NCI-H2029 (cell line): ENCODE measurements around the gene DMXL1.
"Not testable (repeated sequence)": the region's sequence is repeated elsewhere in the genome, so short reads cannot be mapped to it uniquely, and the experiment has no call there.

ENCODE experiments used
- DNase-seq: peaks from one replicate; lab custom pipeline; 2025; lab: John Stamatoyannopoulos, UW

DMXL1 gene

GRCh38 chr5:119131530-119132304 lies 60.8 kb downstream of the DMXL1 start:
- DNase-seq: no peak

GRCh38 chr5:119135743-119136142 lies 64.9 kb downstream of the DMXL1 start:
- not testable (repeated sequence) for DNase-seq

- DNase-seq: no peak
These were observed 65.9 kb downstream of the DMXL1 start for GRCh38 chr5:119136666-119137318.

- DNase-seq: no peak
These were observed 82.7 kb downstream of the DMXL1 start for GRCh38 chr5:119153629-119154028.

- DNase-seq: no peak
These were observed 87.3 kb downstream of the DMXL1 start for GRCh38 chr5:119158144-119158543.

GRCh38 chr5:119161430-119161829 lies 90.5 kb downstream of the DMXL1 start:
- DNase-seq: no peak

GRCh38 chr5:119166026-119166425 lies 95.1 kb downstream of the DMXL1 start:
- DNase-seq: no peak

GRCh38 chr5:119168401-119168800 lies 97.5 kb downstream of the DMXL1 start:
- DNase-seq: no peak

- no peak for DNase-seq
These were observed 100.8 kb downstream of the DMXL1 start for GRCh38 chr5:119171686-119172085.

- no peak for DNase-seq
These were observed 103.8 kb downstream of the DMXL1 start for GRCh38 chr5:119174578-119175163.

GRCh38 chr5:119176785-119177184 lies 105.9 kb downstream of the DMXL1 start:
- no peak for DNase-seq

- DNase-seq: no peak
These were observed 106.3 kb downstream of the DMXL1 start for GRCh38 chr5:119177226-119177625.

GRCh38 chr5:119178435-119178834 lies 107.5 kb downstream of the DMXL1 start:
- DNase-seq: no peak

- no peak for DNase-seq
These were observed 109.2 kb downstream of the DMXL1 start for GRCh38 chr5:119179857-119180641.

GRCh38 chr5:119185512-119185911 lies 114.6 kb downstream of the DMXL1 start:
- DNase-seq: not testable (repeated sequence)

GRCh38 chr5:119187776-119188529 lies 117.1 kb downstream of the DMXL1 start:
- DNase-seq: no peak

- no peak for DNase-seq
These were observed 119.7 kb downstream of the DMXL1 start for GRCh38 chr5:119190470-119191095.

- no peak for DNase-seq
These were observed 121.1 kb downstream of the DMXL1 start for GRCh38 chr5:119191944-119192343.

- no peak for DNase-seq
These were observed 129.9 kb downstream of the DMXL1 start for GRCh38 chr5:119200795-119201194.

- DNase-seq: no peak
These were observed 136.2 kb downstream of the DMXL1 start for GRCh38 chr5:119207105-119207504.

GRCh38 chr5:119212026-119212425 lies 141.1 kb downstream of the DMXL1 start:
- DNase-seq: no peak
